Loucy (cell line): ENCODE measurements around the gene SMIM38.

Experiments
- EZH2phosphoT487 ChIP-seq: fragments of 200-600 bp; IDR thresholded peaks from 2 replicates; pipeline ENCODE4 v1.6.1; 2018; ENCODE audit warnings: antibody characterized with exemption, mild to moderate bottlenecking, moderate library complexity, borderline replicate concordance
- TF ChIP-seq, protein P1 (sequence below): fragments of 200-600 bp; sonication (generic); conservative IDR thresholded peaks from 2 replicates; pipeline ENCODE4 v1.5.1; 2014; ENCODE audit warnings: mild to moderate bottlenecking, antibody characterized with exemption, low read length

- TF ChIP-seq, protein P1, sequence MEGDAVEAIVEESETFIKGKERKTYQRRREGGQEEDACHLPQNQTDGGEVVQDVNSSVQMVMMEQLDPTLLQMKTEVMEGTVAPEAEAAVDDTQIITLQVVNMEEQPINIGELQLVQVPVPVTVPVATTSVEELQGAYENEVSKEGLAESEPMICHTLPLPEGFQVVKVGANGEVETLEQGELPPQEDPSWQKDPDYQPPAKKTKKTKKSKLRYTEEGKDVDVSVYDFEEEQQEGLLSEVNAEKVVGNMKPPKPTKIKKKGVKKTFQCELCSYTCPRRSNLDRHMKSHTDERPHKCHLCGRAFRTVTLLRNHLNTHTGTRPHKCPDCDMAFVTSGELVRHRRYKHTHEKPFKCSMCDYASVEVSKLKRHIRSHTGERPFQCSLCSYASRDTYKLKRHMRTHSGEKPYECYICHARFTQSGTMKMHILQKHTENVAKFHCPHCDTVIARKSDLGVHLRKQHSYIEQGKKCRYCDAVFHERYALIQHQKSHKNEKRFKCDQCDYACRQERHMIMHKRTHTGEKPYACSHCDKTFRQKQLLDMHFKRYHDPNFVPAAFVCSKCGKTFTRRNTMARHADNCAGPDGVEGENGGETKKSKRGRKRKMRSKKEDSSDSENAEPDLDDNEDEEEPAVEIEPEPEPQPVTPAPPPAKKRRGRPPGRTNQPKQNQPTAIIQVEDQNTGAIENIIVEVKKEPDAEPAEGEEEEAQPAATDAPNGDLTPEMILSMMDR = no peak
- TF ChIP-seq EZH2phosphoT487 = no peak
Measured at GRCh38 chr11:69152733-69153421, 2.9 kb upstream of the SMIM38 start.
